Ramos (cell line): ENCODE results near the gene KCNG3.
"Not testable (repeated sequence)": the region's sequence is repeated elsewhere in the genome, so short reads cannot be mapped to it uniquely, and the experiment has no call there.

Experiments
- in situ Hi-C: fragments of 300-500 bp; cut with MboI; formaldehyde crosslinking; loops from one replicate; pipeline ENCODE4 v1.14.3; 2022; ENCODE audit warnings: low sequenced_read_pairs; ENCODE audit not compliant: unreplicated experiment

Gene KCNG3

DNA sequence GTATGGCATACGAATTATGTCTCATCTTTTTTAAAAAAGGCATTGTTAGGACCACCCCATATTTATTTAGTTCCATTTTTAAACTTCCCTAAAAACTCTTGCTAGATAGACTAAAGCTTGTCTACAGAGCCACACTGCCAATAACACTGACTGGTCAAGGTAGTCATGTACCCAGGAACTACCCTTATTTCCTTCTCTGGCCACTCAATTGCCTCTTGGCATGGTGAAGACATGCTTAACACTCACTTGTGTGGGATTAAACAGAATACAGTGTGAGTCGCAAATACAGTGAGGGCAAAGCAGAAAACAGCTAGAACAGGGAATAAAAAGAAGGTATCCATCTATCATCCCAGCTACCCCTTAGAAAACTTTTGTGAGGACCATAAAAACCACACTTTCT lies 57.4 kb downstream of the KCNG3 start:
- in situ Hi-C loops, result no loop called here

DNA sequence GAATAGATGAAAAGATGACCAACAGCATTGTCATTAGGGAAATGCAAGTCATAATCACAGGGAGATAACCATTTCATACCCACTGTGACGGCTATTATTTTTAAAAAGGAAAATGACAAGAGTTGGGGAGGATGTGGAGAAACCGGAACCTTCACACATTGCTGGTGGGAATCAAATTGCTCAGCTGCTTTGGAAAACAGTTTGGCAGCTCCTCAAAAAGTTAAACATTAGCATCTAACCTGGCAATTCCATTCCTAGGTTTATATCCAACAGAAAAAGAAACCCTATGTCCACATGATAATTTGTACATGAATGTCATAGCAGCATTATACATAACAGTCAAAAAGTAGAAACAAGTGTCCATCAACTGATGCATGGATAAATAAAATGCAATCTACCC lies 58.2 kb downstream of the KCNG3 start:
- in situ Hi-C loops, result no loop called here

DNA sequence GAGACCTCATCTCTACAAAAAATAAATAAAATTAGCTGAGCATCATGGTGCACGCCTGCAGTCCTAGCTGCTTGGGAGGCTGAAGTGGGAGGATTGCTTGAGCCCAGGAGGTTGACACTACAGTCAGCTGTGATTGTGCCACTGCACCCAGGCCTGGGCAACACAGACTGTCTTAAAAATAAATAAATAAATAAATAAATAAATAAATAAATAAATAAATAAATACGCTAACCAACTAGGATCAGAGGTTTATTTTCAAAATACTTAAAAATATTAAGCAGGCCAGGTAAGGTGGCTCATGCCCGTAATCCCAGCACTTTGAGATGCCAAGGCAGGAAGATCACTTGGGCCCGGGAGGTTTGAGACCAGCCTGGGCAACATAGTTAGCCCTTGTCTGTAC lies 63.6 kb downstream of the KCNG3 start:
- in situ Hi-C loops, result no loop called here

DNA sequence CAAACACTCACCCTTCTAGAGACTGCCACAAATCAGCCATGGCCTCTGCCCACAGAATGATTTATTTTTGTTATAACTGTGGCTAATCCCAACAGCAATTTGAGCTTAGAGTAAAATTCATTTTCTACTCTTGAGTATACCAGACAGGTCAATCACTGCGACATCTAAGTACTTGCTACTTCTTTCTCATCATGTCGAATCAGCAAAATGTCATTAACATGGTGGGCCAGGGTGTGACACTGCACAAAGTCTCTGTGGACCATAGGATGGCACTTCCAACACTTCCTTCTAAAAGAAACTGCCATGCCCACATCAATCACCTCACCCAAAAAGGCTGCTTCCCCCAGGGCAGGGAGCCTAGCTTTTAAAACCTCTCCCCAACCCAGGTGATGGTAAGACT lies 64.4 kb downstream of the KCNG3 start:
- in situ Hi-C loops, result no loop called here

DNA sequence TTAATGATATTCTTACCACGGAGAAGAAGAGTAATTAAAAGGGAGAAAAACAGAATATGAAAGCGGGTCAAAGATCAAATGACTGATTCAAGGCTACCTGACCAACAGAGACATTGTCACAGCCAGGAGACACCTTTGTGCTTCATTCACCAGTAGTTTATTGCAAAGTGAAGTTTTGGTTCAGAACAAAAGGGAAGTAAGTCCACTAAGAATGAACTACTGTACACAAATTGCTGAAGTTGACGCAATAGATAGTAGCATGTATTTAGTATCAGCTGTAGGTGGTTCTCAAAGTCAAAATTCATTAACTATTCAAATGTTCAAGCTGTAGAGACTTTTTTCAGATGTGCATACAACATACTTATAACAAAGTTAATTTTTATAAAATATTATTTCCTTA lies 68.1 kb downstream of the KCNG3 start:
- in situ Hi-C loops, result no loop called here

DNA sequence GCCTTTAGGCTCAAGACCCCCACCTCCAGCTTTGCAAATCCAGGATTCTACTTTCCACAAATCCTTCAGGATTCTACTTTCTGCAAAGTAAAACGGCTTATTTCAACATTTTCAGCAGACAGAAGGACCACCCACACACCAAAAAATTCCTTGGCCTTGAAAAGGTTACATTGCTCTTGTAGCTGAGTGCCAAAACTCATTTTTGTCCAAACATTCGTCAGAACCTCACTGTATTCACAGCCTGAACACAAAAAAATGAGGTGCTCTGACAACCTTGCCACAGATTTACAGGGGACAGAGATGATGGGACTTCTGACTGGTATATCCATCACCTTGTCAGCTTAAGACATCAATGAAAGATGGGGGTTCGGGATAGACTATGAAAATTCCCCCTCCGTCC lies 69.7 kb downstream of the KCNG3 start:
- in situ Hi-C loops, result no loop called here

DNA sequence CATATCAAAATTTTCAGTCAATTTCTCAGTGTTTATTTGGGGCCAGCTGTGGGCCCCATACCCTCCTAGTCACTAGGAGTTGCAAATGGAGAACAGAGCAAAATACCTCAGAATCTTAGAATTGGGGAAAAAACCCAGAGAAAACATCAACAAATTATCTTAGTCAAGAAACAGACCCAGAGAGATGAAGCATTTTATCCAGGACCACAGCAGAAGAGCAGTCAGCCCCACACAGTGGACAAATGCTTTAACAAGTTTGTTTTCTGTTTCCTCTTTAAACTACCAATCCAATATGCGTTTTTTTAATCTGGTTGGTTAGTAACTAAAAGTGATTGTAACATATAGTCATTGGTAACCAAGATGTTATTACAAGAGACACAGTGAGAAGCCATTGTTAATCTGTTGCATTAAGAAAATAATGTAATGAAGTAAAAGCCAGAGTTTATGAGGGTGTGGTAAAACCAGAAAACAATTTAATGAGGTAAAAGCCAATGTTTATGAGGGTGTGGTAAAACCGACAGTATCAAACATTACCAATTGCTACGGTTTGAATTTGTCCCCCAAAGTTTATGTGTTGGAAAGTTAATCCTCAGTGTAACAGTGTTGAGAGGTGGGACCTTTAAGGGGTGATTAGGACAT lies 72.1 kb downstream of the KCNG3 start:
- in situ Hi-C loops, result no loop called here

DNA sequence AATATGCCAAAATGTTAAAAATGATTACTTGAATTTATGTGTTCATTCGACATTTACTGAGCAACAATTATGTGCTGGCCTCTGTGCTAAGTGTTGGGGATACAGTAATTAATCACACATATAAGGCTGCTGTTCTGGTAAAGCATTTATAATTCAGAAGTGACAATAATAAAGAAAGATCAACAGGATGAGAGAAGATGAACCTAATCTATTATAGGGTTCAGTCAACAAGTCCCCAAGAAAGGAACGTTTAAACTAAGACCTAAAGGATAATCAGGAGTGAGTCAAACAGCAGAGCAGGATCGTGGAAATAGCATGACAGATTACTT lies 72.7 kb downstream of the KCNG3 start:
- in situ Hi-C loops, result no loop called here

DNA sequence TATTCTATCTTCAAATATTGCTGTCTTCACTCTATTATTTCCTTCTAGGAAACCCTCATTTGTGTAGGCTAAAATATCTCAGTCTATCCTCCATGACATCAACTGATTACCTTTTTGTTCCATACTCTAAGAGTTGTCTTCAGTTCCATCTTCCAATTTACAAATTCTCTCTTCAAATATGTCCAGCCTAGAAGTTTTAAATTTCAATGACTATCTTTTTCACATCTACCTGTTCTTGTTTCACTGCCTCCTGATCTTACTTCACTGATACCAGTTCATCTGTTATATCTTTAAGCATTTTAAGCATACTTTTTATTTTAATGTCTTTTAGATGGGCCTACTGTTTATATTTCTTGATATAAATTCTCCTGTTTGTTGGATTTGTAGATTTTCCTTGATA lies 79.1 kb downstream of the KCNG3 start:
- in situ Hi-C loops, result no loop called here

DNA sequence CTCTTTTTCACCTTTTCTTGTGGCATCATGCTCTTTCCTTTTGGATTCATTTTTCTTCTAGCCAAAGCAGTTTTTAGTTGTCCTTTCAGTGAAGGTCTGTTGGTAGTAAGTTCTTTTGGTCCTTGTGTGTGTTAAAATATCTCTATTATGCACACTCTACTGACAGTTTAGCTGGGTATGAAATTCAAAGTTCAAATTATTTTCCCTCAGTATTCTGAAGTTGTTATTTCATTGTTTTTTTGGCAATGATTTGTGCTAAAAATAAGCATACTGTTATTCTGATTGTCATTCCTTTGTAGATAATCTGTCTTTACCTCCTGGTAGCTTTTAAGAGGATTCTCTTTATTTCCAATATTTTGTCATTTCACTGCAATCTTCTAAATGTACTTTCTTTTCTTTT lies 79.6 kb downstream of the KCNG3 start:
- in situ Hi-C loops, result no loop called here

DNA sequence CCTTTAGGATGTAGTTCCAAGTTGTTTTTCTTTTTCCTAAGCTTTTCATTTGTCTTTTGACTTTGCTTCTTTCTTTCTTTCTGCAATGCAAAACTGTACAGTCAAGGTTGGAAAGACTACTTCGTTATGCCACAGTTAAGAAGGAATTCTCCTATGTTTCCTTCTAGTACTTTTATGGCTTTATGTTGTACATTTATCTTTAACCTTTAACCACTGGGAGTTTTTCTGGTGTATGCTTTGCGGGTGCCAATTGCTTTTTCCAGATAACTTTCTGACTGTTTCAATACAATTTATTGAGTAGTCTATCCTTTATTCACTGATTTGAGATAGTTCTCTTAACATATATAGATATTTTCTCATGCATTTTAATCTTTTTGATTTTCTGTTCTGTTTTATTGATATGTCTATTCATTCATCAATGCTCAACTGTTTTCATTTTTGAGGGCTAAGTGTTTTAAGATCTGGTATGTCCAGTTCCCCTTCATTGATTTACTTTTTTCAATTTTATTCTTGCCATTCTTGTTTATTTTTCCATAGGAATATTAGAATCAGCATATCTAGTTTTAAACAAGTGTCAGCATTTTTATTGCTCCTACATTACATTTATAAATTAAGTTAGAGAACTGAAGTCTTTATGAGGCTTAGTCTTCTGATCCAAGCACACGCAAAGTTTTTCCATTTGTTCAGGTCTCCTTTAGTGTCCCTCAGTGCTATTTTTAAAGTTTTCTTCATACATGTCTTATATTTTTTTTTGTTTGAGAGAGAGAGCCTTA lies 82.9 kb downstream of the KCNG3 start:
- in situ Hi-C loops, result no loop called here

DNA sequence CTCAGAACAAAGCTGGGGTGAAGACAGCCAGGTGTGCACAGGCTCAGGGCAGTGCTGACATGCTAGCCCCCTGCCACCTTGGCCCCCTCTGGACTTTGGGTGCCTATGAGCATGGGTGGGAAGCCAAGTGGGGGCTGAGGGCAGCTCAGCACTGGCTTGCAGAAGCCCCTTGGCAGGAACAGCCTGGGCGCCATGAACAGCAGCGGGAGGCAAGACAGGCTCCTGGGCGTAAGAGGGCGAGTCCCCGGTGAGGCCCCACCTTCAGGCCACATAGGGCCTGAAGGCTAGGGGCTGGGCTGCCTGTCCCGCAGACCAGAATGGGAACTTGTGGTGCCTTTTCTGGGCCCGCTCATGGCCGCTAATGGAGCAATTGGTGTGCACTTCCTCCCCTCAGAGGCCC lies 85.8 kb downstream of the KCNG3 start:
- in situ Hi-C loops, result no loop called here

DNA sequence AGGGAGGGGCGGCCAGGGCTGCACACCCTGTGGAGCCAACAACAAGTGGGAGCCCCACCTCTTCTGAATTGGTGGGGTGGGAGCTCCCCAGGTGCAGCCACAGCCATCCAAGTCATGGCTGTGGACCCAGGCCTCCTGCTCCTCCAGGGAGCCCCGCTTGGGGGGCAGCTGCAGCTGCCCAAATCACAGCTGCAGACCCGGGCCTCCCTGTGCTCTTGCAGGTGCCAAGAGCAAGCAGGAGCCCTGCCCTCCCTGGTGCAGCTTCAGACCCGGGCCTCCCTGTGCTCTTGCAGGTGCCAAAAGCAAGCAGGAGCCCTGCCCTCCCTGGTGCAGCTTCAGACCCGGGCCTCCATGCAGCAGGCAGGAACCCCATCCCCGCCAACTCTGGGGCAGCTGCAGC lies 86.3 kb downstream of the KCNG3 start:
- in situ Hi-C loops, result no loop called here

DNA sequence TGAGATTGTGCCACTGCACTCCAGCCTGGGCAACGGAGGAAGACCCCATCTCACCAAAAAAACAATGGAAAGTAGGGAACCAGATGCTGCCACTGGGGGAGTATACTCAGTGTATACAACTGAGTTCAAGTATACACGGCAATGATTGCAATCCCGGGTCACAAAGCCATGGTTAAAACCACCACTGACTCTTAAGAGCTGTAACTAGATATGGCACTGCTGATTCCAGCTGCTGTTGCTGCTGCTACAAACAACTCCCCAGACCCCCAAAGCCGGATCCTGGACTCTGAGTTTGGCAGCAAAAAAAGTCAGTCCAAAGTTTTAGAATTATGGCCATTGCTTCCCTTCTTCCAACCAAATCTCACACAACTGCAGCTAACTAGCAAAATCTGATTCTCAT lies 89.1 kb downstream of the KCNG3 start:
- in situ Hi-C loops, result no loop called here

DNA sequence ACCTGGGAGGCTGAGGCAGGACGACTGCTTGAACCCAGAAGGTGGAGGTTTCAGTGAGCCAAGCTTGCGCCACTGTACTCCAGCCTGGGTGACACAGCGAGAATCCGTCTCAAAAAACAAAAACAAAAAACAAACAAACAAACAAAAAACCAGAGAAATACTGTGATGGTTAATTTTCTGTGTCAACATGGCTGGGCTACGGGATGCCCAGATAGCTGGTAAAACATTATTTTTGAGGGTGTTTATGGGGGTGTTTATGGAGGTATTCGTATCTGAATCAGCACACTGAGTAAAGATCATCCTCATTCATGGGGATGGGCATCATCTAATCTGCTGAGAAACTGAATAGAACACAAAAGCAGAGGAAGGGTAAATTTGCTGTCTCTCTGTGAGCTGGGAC lies 92.0 kb downstream of the KCNG3 start:
- in situ Hi-C loops, result no loop called here

DNA sequence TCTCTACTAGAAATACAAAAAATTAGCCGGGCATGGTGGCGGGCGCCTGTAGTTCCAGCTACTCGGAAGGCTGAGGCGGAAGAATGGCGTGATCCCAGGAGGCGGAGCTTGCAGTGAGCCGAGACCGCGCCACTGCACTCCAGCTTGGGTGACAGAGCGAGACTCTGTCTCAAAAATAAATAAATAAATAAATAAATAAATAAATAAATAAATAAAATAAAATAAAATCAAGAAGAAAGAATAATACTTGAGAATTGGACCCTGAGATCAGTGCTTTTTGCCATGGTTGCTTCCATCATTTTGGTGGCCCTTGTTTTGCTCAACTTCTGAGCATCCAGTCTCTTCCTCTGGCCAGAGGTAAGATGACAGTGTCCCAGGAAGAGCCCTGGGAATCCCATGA lies 95.7 kb downstream of the KCNG3 start:
- in situ Hi-C loops, result not testable (repeated sequence)

DNA sequence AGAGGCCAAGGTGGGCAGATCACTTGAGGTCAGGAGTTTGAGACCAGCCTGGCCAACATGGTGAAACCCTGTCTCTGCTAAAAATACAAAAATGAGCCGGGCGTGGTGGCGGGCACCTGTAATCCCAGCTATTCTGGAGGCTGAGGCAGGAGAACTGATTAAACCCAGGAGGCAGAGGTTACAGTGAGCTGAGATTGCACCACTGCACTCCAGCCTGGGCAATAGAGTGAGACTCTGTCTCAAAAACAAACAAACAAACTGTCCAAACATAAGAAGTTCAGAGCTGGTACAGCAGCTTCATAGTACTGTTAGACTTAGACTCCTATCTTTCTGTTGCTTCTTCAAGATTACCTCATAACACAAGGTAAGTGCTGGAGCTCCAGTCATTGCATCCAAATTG lies 100.5 kb downstream of the KCNG3 start:
- in situ Hi-C loops, result not testable (repeated sequence)

DNA sequence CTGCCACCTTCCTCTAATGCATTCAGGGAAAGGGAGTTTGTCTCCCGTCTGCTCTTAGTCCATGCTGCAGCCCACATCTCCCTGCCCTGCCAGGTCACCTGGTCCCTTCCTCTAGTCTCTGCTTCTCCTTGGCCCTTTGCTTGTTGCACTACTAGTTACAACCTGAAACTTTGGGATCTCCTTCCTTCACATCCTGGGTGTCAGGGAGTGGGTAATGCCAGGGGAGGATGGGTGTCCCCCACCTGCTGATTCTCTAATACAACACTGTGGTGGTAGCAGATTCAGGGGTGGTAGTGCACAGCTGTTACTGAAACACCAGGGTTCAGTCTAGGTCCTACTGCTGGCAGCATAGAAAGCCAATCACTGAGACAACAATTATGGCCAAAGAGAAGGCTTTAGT lies 101.6 kb downstream of the KCNG3 start:
- in situ Hi-C loops, result no loop called here
